ENCODE results near the gene RAD23B.
A peak's percentile ranks its signal among the peaks of the same experiment; 100 is the strongest.
"Not testable (repeated sequence)": the region's sequence is repeated elsewhere in the genome, so short reads cannot be mapped to it uniquely, and the experiment has no call there.

The RAD23B gene

GRCh38 chr9:107282759-107283622 is at the start of gene RAD23B:
Gene RAD23B, plus strand, starts transcription at chr9:107283279. Its CDS starts 351 bp downstream, at chr9:107283630.
- DNase-seq: peak; percentile 98

- no peak for DNase-seq
Measured at GRCh38 chr9:107235765-107236442, 47.2 kb upstream of the RAD23B start.

GRCh38 chr9:107237873-107238272 is 45.2 kb upstream of the RAD23B start:
- no peak for DNase-seq

- DNase-seq: peak; percentile 40
Measured at GRCh38 chr9:107239474-107239873, 43.6 kb upstream of the RAD23B start.

- DNase-seq: no peak
Measured at GRCh38 chr9:107240260-107240659, 42.8 kb upstream of the RAD23B start.

- DNase-seq: no peak
Measured at GRCh38 chr9:107242073-107243030, 40.7 kb upstream of the RAD23B start.

- DNase-seq: no peak
Measured at GRCh38 chr9:107243742-107244141, 39.3 kb upstream of the RAD23B start.

GRCh38 chr9:107246259-107247254 is 36.5 kb upstream of the RAD23B start:
- DNase-seq: no peak

GRCh38 chr9:107248714-107249113 is 34.4 kb upstream of the RAD23B start:
- DNase-seq: no peak

GRCh38 chr9:107249131-107249533 is 33.9 kb upstream of the RAD23B start:
- no peak for DNase-seq

GRCh38 chr9:107249665-107250285 is 33.3 kb upstream of the RAD23B start:
- no peak for DNase-seq

- DNase-seq: no peak
Measured at GRCh38 chr9:107251756-107252322, 31.2 kb upstream of the RAD23B start.

GRCh38 chr9:107258919-107259318 is 24.2 kb upstream of the RAD23B start:
- no peak for DNase-seq

- DNase-seq: not testable (repeated sequence)
Measured at GRCh38 chr9:107259751-107260313, 23.2 kb upstream of the RAD23B start.

GRCh38 chr9:107260437-107261081 is 22.5 kb upstream of the RAD23B start:
- no peak for DNase-seq

- DNase-seq: no peak
Measured at GRCh38 chr9:107261106-107261505, 22.0 kb upstream of the RAD23B start.

- no peak for DNase-seq
Measured at GRCh38 chr9:107263289-107263688, 19.8 kb upstream of the RAD23B start.

GRCh38 chr9:107266624-107267368 is 16.3 kb upstream of the RAD23B start:
- DNase-seq: no peak

- no peak for DNase-seq
Measured at GRCh38 chr9:107268560-107268959, 14.5 kb upstream of the RAD23B start.
